AG09309 (cell line): ENCODE data around the gene CKB.

ENCODE experiments used
- DNase-seq: peaks from one replicate; pipeline ENCODE4 v3.0.0-alpha.2; 2010; ENCODE audit warnings: low read depth
- H3K4me3 ChIP-seq: 2 replicates; pipeline ENCODE4 v1.5.1; 2011; ENCODE audit warnings: mild to moderate bottlenecking, low read depth, low read length, moderate library complexity; ENCODE audit not compliant: control insufficient read depth
- CTCF ChIP-seq: IDR thresholded peaks from 2 replicates; pipeline ENCODE4 v1.5.1; 2011; ENCODE audit warnings: mild to moderate bottlenecking, low read depth, low read length, inconsistent platforms; ENCODE audit not compliant: insufficient read depth, control insufficient read depth; ENCODE audit errors: missing control alignments

The CKB gene

GRCh38 chr14:103545219-103545914 is 22.7 kb upstream of the CKB start:
- TF ChIP-seq CTCF, result no peak
- no peak for DNase-seq
- H3K4me3 ChIP-seq, result no peak overlapping the region

GRCh38 chr14:103544388-103545218 is 22.0 kb upstream of the CKB start:
- TF ChIP-seq CTCF, result no peak
- no peak for DNase-seq
- no peak overlapping the region for H3K4me3 ChIP-seq

- DNase-seq, result no peak
- TF ChIP-seq CTCF, result no peak
- H3K4me3 ChIP-seq, result no peak overlapping the region
Measured at GRCh38 chr14:103543721-103544387, 21.2 kb upstream of the CKB start.

- TF ChIP-seq CTCF, result no peak
- no peak overlapping the region for H3K4me3 ChIP-seq
- DNase-seq, result no peak
Measured at GRCh38 chr14:103543140-103543539, 20.5 kb upstream of the CKB start.

- no peak for TF ChIP-seq CTCF
- no peak for DNase-seq
- no peak overlapping the region for H3K4me3 ChIP-seq
Measured at GRCh38 chr14:103542605-103543088, 20.0 kb upstream of the CKB start.

- no peak for DNase-seq
- H3K4me3 ChIP-seq, result no peak overlapping the region
- no peak for TF ChIP-seq CTCF
Measured at GRCh38 chr14:103541709-103542604, 19.3 kb upstream of the CKB start.
